Fibroblast of lung (primary cell): ENCODE results near the gene AMPD3. TPM values are rescaled to one million over a fixed set of nuclear protein-coding genes. Genes with fewer than 3 reads are reported as not detected.

ENCODE experiments used
- DNase-seq, 2 donors: peaks; one replicate each; pipeline versions ENCODE4 v3.0.0 to v3.0.0-alpha.2; 2010; ENCODE audit warnings: low read depth in 2 of 2
- H2AFZ ChIP-seq: 2 replicates; pipeline ENCODE4 v1.5.1; 2012; ENCODE audit warnings: low read length, control low read depth, inconsistent platforms
- H3K27ac ChIP-seq: 2 replicates; pipeline ENCODE4 v1.5.1; 2011; ENCODE audit warnings: low read length, control low read depth; ENCODE audit not compliant: insufficient read depth
- H3K27me3 ChIP-seq: 2 replicates; pipeline ENCODE4 v1.5.1; 2011; ENCODE audit warnings: mild to moderate bottlenecking, low read length; ENCODE audit not compliant: control insufficient read depth, insufficient read depth
- H3K36me3 ChIP-seq: 2 replicates; pipeline ENCODE4 v1.5.1; 2011; ENCODE audit warnings: low read length; ENCODE audit not compliant: control insufficient read depth, insufficient read depth
- H3K4me1 ChIP-seq: 2 replicates; pipeline ENCODE4 v1.5.1; 2011; ENCODE audit warnings: low read length; ENCODE audit not compliant: control insufficient read depth, insufficient read depth; ENCODE audit errors: extremely low read depth
- H3K4me2 ChIP-seq: 2 replicates; pipeline ENCODE4 v1.5.1; 2011; ENCODE audit warnings: low read length, control low read depth; ENCODE audit not compliant: insufficient read depth; ENCODE audit errors: extremely low read depth
- H3K4me3 ChIP-seq, 4 experiments: fragments of 200-600 bp in 1 of 4; sonication (generic) in 1 of 4; replicated peaks in 1 of 4; 2 replicates each; pipeline ENCODE4 v1.5.1; 2011 to 2016; ENCODE audit warnings: low read length in 4 of 4, low read depth in 3 of 4, mild to moderate bottlenecking in 3 of 4, control low read depth in 2 of 4, inconsistent platforms in 1 of 4, mixed read lengths in 1 of 4; ENCODE audit not compliant: insufficient read depth in 1 of 4; ENCODE audit errors: control extremely low read depth in 1 of 4
- H3K79me2 ChIP-seq: 2 replicates; pipeline ENCODE4 v1.5.1; 2012; ENCODE audit warnings: mild to moderate bottlenecking, low read length, inconsistent platforms; ENCODE audit not compliant: control insufficient read depth, insufficient read depth
- H3K9ac ChIP-seq: 2 replicates; pipeline ENCODE4 v1.5.1; 2011; ENCODE audit warnings: mild to moderate bottlenecking, low read length, control low read depth; ENCODE audit not compliant: insufficient read depth
- H3K9me3 ChIP-seq: 2 replicates; pipeline ENCODE4 v1.5.1; 2012; ENCODE audit warnings: low read depth, low read length; ENCODE audit not compliant: control insufficient read depth, insufficient read depth
- H4K20me1 ChIP-seq: 2 replicates; pipeline ENCODE4 v1.5.1; 2011; ENCODE audit warnings: low read length; ENCODE audit not compliant: control insufficient read depth, insufficient read depth; ENCODE audit errors: extremely low read depth
- EZH2 ChIP-seq: IDR thresholded peaks from 2 replicates; pipeline ENCODE4 v1.5.1; 2012; ENCODE audit warnings: low read length, control low read depth, mild to moderate bottlenecking; ENCODE audit errors: missing control alignments
- polyA plus RNA-seq, 2 donors: library from polyadenylated mRNA; depleted of rRNA in 1 of 2; stranded (reverse) in 1 of 2; unstranded in 1 of 2; fragments of >200 nt; gene quantifications; 2 replicates each; pipeline ENCODE4 v1.2.1, GENCODE V29; 2011 to 2012; ENCODE audit warnings: missing spikeins in 1 of 2
- total RNA-seq: library from RNA; depleted of rRNA; stranded (reverse); fragments of >200 nt; gene quantifications from 2 replicates; pipeline ENCODE4 v1.2.1, GENCODE V29; 2014
- TF ChIP-seq, protein P1 (sequence below), 2 donors: IDR thresholded peaks in 1 of 2; conservative IDR thresholded peaks in 1 of 2; 1 replicate in 1 of 2; 2 replicates in 1 of 2; pipeline ENCODE4 v1.5.1; 2011 to 2012; ENCODE audit warnings: low read length in 2 of 2, control low read depth in 1 of 2, inconsistent platforms in 1 of 2, low read depth in 1 of 2, mild to moderate bottlenecking in 1 of 2

AMPD3 gene
- total and polyA plus RNA-seq, 2 donors (not counting 1 experiment from before 2014, with no cell fraction given): 18.1 to 24.9 TPM

DNA sequence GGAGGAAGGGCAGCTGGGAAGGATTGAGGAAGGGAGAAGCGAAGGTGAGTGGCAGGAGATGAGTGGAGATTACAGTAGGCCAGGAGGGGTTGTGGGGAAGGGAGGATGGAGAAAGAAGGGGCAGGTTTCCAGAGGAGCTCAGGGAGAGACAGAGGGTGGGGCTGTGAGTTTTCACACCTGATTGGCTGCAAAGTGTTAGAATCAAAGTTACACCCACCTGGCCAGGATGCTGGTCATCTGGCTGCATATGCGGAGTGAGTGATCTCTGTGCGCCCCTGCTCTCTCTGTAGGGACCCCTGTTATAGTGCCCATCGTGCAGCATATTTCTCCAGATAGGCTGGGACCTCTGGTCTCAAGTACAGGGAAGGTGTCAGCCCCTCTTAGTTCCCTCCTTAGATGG lies 18.3 kb downstream of the AMPD3 start:
- no peak for TF ChIP-seq EZH2
- TF ChIP-seq, protein P1, sequence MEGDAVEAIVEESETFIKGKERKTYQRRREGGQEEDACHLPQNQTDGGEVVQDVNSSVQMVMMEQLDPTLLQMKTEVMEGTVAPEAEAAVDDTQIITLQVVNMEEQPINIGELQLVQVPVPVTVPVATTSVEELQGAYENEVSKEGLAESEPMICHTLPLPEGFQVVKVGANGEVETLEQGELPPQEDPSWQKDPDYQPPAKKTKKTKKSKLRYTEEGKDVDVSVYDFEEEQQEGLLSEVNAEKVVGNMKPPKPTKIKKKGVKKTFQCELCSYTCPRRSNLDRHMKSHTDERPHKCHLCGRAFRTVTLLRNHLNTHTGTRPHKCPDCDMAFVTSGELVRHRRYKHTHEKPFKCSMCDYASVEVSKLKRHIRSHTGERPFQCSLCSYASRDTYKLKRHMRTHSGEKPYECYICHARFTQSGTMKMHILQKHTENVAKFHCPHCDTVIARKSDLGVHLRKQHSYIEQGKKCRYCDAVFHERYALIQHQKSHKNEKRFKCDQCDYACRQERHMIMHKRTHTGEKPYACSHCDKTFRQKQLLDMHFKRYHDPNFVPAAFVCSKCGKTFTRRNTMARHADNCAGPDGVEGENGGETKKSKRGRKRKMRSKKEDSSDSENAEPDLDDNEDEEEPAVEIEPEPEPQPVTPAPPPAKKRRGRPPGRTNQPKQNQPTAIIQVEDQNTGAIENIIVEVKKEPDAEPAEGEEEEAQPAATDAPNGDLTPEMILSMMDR (conservative IDR thresholded peaks at IDR 0.05 in 1 of 2, IDR thresholded peaks at IDR 0.05 in 1 of 2; ENCODE audit: low read depth in 1 of 2, low read length in 2 of 2): no peak
- Histone ChIP-seq H3K79me2 (no peaks in the 10 kb centered on the region), H3K36me3 (no peaks in the 10 kb centered on the region), H4K20me1 (no peaks in the 10 kb centered on the region), H2AFZ (no peak overlapping the region), H3K4me3 (no peak overlapping the region), H3K4me2 (no peak overlapping the region), H3K9ac (no peak overlapping the region), H3K27me3 (no peaks in the 10 kb centered on the region), H3K9me3 (no peaks in the 10 kb centered on the region), H3K4me1 (no peaks in the 10 kb centered on the region), H3K27ac (no peak overlapping the region)
- no peak for DNase-seq

DNA sequence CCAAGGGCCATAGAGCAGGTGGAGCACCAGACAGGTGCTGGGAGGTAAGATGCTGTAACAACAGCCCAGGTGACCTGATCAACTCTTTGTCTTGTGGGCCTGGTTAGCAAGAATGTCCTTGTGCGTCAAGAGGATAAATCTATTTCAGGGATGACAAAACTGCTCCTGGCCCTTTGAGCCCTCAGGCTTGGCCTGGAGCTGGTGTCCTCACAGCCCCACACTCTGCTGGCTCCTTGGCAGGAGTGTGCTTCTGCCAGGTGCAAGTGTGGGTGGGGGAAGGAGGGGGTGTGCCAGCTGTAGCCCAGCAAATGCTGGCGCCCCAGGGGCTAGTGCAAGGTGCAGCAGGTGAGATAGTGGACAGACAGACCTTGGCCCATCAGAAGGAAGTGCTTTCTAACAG lies 19.5 kb downstream of the AMPD3 start:
- no peaks in the 10 kb centered on the region for H3K27me3 ChIP-seq
- no peak for DNase-seq
- H2AFZ ChIP-seq: no peak overlapping the region
- TF ChIP-seq EZH2: no peak
- TF ChIP-seq, protein P1 (conservative IDR thresholded peaks at IDR 0.05 in 1 of 2, IDR thresholded peaks at IDR 0.05 in 1 of 2; ENCODE audit: low read depth in 1 of 2, low read length in 2 of 2): no peak
- no peak overlapping the region for H3K4me2 ChIP-seq
- no peaks in the 10 kb centered on the region for H3K79me2 ChIP-seq
- H3K9ac ChIP-seq: no peak overlapping the region
- H3K27ac ChIP-seq: no peak overlapping the region
- H4K20me1 ChIP-seq: no peaks in the 10 kb centered on the region
- H3K9me3 ChIP-seq: no peaks in the 10 kb centered on the region
- peaks cover 1% of the 10 kb centered on the region for H3K36me3 ChIP-seq
- no peak overlapping the region for H3K4me3 ChIP-seq
- no peaks in the 10 kb centered on the region for H3K4me1 ChIP-seq

DNA sequence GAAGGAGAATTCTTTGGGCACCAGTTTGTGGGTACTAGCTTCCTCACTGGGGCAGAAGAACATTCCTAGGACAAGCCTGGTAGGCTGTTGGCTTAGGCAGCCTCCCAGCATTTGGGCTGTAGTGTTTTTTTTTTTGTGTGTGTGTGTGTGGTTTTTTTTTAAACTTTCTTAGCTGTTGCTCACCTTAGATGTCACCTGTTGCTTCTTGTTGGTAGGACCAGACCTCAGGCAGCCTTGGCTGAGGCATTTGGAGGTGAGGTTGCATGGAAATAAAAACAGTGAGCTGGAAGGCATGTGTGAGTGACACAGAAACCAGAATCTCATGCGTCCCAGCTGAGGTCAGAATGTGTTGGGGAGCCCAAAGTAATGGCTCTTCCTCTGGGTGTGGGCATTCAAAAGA lies 21.3 kb downstream of the AMPD3 start:
- H3K27me3 ChIP-seq: no peaks in the 10 kb centered on the region
- no peak for DNase-seq
- H3K36me3 ChIP-seq: peaks cover 5% of the 10 kb centered on the region
- H2AFZ ChIP-seq: no peak overlapping the region
- no peaks in the 10 kb centered on the region for H3K4me1 ChIP-seq
- TF ChIP-seq, protein P1 (conservative IDR thresholded peaks at IDR 0.05 in 1 of 2, IDR thresholded peaks at IDR 0.05 in 1 of 2; ENCODE audit: low read depth in 1 of 2, low read length in 2 of 2): no peak
- no peak for TF ChIP-seq EZH2
- H3K9ac ChIP-seq: no peak overlapping the region
- H4K20me1 ChIP-seq: no peaks in the 10 kb centered on the region
- H3K4me3 ChIP-seq: no peak overlapping the region
- H3K79me2 ChIP-seq: no peaks in the 10 kb centered on the region
- no peak overlapping the region for H3K4me2 ChIP-seq
- no peak overlapping the region for H3K27ac ChIP-seq
- no peaks in the 10 kb centered on the region for H3K9me3 ChIP-seq
